ENCODE data around the gene CIDEB. TPM values are rescaled to one million over a fixed set of nuclear protein-coding genes. Genes with fewer than 3 reads are reported as not detected.
A peak's percentile ranks its signal among the peaks of the same experiment; 100 is the strongest.

Gene CIDEB
- total and polyA plus RNA-seq, 2 of the 13 experiments (the other 11 are each of a cell fraction or from before 2014, with no cell fraction given), result 35.8 to 110 TPM

DNA sequence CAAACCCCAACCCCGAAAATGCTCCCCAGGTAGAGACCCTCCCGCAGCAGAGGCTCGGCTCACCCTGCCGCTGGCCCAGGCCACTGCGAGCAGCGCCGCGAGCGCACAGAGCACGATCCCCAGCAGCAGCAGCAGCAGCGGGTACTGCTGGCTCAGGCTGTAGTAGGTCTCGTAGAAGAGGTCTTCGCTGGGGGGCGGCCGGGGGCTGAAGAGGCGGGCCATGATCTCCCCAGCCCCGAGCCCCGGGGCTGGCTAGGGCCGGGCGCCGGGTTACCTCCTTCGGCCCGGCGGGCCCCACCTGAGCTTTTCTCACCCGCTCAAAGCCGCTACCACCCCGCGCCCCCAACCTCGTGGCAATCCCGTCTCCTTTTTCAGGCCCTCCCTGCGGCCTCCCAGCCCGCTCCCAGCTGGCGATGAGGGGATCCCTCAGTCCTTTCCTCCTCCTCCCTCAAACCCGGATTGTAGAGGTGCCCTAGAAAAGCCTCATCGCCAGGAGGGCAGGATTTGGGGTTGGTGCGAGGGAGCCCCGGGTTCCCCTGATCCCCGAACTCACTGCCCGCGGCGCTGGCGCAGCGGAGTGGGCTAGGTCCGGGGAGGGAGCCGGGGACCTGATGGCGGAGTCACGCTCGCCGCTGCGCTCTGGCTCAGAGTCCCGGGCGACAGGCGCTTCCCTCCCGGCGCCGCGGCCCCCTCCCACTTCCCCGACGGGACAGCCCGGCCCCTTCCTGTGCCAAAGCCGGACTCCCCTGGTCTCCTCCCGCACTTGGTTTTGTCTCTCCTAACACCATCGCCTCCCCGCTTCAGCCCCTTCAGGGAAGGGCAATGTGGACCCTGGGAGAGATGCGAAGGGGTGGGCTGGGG is 26.9 kb upstream of the CIDEB start, which contains the start of gene ADCY4 (continued):
- TF ChIP-seq, protein P1, sequence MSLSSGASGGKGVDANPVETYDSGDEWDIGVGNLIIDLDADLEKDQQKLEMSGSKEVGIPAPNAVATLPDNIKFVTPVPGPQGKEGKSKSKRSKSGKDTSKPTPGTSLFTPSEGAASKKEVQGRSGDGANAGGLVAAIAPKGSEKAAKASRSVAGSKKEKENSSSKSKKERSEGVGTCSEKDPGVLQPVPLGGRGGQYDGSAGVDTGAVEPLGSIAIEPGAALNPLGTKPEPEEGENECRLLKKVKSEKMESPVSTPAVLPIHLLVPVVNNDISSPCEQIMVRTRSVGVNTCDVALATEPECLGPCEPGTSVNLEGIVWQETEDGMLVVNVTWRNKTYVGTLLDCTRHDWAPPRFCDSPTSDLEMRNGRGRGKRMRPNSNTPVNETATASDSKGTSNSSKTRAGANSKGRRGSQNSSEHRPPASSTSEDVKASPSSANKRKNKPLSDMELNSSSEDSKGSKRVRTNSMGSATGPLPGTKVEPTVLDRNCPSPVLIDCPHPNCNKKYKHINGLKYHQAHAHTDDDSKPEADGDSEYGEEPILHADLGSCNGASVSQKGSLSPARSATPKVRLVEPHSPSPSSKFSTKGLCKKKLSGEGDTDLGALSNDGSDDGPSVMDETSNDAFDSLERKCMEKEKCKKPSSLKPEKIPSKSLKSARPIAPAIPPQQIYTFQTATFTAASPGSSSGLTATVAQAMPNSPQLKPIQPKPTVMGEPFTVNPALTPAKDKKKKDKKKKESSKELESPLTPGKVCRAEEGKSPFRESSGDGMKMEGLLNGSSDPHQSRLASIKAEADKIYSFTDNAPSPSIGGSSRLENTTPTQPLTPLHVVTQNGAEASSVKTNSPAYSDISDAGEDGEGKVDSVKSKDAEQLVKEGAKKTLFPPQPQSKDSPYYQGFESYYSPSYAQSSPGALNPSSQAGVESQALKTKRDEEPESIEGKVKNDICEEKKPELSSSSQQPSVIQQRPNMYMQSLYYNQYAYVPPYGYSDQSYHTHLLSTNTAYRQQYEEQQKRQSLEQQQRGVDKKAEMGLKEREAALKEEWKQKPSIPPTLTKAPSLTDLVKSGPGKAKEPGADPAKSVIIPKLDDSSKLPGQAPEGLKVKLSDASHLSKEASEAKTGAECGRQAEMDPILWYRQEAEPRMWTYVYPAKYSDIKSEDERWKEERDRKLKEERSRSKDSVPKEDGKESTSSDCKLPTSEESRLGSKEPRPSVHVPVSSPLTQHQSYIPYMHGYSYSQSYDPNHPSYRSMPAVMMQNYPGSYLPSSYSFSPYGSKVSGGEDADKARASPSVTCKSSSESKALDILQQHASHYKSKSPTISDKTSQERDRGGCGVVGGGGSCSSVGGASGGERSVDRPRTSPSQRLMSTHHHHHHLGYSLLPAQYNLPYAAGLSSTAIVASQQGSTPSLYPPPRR (CRISPR knock-in tag; IDR thresholded peaks at IDR 0.05; ENCODE audit: borderline replicate concordance), result 0 out of 2 replicates have a peak, but pooled peaks have one; percentile 5
- TF ChIP-seq PTBP1 (IDR thresholded peaks at IDR 0.05; ENCODE audit: low read depth, low read length, poor library complexity, severe bottlenecking), result no peak
- TF ChIP-seq, protein P2, sequence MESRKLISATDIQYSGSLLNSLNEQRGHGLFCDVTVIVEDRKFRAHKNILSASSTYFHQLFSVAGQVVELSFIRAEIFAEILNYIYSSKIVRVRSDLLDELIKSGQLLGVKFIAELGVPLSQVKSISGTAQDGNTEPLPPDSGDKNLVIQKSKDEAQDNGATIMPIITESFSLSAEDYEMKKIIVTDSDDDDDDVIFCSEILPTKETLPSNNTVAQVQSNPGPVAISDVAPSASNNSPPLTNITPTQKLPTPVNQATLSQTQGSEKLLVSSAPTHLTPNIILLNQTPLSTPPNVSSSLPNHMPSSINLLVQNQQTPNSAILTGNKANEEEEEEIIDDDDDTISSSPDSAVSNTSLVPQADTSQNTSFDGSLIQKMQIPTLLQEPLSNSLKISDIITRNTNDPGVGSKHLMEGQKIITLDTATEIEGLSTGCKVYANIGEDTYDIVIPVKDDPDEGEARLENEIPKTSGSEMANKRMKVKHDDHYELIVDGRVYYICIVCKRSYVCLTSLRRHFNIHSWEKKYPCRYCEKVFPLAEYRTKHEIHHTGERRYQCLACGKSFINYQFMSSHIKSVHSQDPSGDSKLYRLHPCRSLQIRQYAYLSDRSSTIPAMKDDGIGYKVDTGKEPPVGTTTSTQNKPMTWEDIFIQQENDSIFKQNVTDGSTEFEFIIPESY (CRISPR knock-in tag; IDR thresholded peaks at IDR 0.05), result peak; percentile 83
- TF ChIP-seq, protein P3, sequence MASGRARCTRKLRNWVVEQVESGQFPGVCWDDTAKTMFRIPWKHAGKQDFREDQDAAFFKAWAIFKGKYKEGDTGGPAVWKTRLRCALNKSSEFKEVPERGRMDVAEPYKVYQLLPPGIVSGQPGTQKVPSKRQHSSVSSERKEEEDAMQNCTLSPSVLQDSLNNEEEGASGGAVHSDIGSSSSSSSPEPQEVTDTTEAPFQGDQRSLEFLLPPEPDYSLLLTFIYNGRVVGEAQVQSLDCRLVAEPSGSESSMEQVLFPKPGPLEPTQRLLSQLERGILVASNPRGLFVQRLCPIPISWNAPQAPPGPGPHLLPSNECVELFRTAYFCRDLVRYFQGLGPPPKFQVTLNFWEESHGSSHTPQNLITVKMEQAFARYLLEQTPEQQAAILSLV (CRISPR knock-in tag; IDR thresholded peaks at IDR 0.05; ENCODE audit: borderline replicate concordance), result 0 out of 2 replicates have a peak, but pooled peaks have one; percentile 8
- peak; percentile 31; the same call in 1 of the 2 replicates for TF ChIP-seq ZNF263 (CRISPR knock-in tag; IDR thresholded peaks at IDR 0.05)
- no peak for TF ChIP-seq NKX3-1 (CRISPR knock-in tag; IDR thresholded peaks at IDR 0.05)
- TF ChIP-seq, protein P4, sequence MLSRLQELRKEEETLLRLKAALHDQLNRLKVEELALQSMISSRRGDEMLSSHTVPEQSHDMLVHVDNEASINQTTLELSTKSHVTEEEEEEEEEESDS (CRISPR knock-in tag; IDR thresholded peaks at IDR 0.05; ENCODE audit: borderline replicate concordance), result no peak
- 0 out of 2 replicates have a peak, but pooled peaks have one; percentile 46 for TF ChIP-seq KLF15 (CRISPR knock-in tag; IDR thresholded peaks at IDR 0.05; ENCODE audit: borderline replicate concordance)
- TF ChIP-seq MEIS1 (CRISPR knock-in tag; IDR thresholded peaks at IDR 0.05; ENCODE audit: borderline replicate concordance), result 0 out of 2 replicates have a peak, but pooled peaks have one; percentile 28
- TF ChIP-seq FOXC1 (CRISPR knock-in tag; IDR thresholded peaks at IDR 0.05; ENCODE audit: borderline replicate concordance), result 0 out of 2 replicates have a peak, but pooled peaks have one; percentile 12
- TF ChIP-seq HIVEP1 (CRISPR knock-in tag; IDR thresholded peaks at IDR 0.05), result peak; percentile 46; the same call in 1 of the 2 replicates
- peak; percentile 85; the same call in 1 of the 2 replicates for TF ChIP-seq MTF2 (CRISPR knock-in tag; IDR thresholded peaks at IDR 0.05; ENCODE audit: borderline replicate concordance)
- TF ChIP-seq NONO (IDR thresholded peaks at IDR 0.05), result no peak
- TF ChIP-seq NONO (CRISPR knock-in tag; conservative IDR thresholded peaks at IDR 0.05), result no peak
- TF ChIP-seq ATF7 (IDR thresholded peaks at IDR 0.05), result no peak
- TF ChIP-seq ATF7 (CRISPR knock-in tag; IDR thresholded peaks at IDR 0.05), result 0 out of 2 replicates have a peak, but pooled peaks have one; percentile 7
- TF ChIP-seq, protein P5, sequence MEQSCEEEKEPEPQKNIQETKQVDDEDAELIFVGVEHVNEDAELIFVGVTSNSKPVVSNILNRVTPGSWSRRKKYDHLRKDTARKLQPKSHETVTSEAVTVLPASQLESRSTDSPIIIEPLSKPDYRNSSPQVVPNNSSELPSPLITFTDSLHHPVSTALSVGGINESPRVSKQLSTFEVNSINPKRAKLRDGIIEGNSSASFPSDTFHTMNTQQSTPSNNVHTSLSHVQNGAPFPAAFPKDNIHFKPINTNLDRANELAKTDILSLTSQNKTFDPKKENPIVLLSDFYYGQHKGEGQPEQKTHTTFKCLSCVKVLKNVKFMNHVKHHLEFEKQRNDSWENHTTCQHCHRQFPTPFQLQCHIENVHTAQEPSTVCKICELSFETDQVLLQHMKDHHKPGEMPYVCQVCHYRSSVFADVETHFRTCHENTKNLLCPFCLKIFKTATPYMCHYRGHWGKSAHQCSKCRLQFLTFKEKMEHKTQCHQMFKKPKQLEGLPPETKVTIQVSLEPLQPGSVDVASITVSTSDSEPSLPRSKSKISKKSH (CRISPR knock-in tag; IDR thresholded peaks at IDR 0.05; ENCODE audit: borderline replicate concordance), result peak; percentile 6; the same call in 1 of the 2 replicates
- TF ChIP-seq CEBPG (CRISPR knock-in tag; IDR thresholded peaks at IDR 0.05), result no peak

Measured in HepG2 (cell line).